ENCODE measurements around the gene COL25A1.

The COL25A1 gene

DNA sequence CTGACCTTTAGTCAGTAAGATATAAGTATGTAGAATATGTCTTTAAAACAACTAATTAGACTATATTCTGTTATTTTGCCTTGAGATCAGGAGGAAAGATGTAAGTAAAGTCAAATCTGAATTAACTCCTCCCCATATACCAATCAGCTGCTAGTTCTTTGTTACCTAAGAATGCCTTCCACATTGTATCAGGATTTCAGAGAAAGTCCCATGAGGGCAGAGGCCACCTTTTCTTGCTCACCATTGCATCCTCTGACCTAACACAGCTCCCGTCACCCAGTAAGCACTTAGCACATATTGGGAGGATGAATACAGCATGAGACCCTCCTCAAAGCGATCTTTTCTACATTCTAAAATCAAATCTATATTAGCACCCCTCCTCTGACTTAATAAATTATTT, 87.0 kb downstream of the COL25A1 start:
- no peak overlapping the region for H3K27ac ChIP-seq
- TF ChIP-seq, protein P1, sequence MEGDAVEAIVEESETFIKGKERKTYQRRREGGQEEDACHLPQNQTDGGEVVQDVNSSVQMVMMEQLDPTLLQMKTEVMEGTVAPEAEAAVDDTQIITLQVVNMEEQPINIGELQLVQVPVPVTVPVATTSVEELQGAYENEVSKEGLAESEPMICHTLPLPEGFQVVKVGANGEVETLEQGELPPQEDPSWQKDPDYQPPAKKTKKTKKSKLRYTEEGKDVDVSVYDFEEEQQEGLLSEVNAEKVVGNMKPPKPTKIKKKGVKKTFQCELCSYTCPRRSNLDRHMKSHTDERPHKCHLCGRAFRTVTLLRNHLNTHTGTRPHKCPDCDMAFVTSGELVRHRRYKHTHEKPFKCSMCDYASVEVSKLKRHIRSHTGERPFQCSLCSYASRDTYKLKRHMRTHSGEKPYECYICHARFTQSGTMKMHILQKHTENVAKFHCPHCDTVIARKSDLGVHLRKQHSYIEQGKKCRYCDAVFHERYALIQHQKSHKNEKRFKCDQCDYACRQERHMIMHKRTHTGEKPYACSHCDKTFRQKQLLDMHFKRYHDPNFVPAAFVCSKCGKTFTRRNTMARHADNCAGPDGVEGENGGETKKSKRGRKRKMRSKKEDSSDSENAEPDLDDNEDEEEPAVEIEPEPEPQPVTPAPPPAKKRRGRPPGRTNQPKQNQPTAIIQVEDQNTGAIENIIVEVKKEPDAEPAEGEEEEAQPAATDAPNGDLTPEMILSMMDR (conservative IDR thresholded peaks at IDR 0.05), result no peak

DNA sequence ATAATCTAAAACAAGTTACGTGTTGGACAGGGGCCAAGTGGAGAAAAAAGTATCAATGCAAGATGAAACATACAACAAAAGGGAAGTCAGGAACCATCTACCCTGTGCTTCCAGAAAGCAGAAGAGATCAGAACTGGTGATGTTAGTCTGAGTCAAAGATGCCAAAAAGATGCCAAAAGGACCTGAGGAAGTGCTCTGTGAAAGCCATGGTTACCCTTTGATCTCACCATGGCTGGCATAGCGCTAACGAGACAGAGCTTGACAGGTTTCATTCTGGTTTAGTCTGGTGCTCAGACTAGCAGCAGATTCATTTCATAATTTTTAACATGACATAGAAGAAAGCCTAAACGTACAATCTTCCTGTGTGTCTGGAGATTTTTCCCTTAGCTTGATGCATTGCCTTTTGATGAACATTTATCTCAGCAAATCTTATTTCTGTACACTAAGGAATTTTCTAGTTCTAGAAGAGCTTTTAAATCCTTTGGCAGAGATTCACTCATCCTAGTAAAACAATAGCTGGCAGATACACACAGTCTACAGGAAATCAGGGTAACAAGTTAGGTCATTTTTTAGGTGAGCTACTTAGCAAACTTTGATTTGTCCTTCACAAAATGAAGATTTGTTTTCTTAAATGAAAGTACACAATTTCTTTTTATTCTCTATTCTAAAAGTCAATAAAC, 87.7 kb downstream of the COL25A1 start:
- no peak overlapping the region for H3K27ac ChIP-seq

GRCh38 chr4:109213056-109213455, 89.4 kb downstream of the COL25A1 start:
- TF ChIP-seq, protein P1 (conservative IDR thresholded peaks at IDR 0.05), result no peak
- no peak for TF ChIP-seq ZFX (IDR thresholded peaks at IDR 0.05)
- no peak overlapping the region for H3K27ac ChIP-seq

More for the DNA sequence above, 87.7 kb downstream of the COL25A1 start:
- no peak for TF ChIP-seq ZFX (IDR thresholded peaks at IDR 0.05)
- TF ChIP-seq, protein P1 (conservative IDR thresholded peaks at IDR 0.05), result no peak

DNA sequence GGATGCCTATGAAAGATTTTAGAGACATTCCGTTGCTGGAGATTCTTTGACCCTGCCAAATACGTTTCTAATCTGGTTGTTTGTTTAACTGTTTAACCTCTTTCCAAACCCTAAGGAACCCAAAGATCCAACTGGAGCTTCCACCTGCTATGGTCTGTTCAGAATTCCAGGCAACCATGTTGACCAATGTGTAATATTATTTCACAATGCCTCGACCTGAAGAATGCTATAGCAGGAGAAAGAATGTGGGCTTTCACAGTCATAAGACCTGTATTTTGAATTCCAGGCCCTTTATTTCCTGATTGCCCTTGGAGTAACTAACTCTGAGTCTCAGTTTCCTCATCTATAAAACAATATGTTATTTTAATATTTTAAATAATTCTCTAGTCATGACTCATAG, 90.8 kb downstream of the COL25A1 start:
- TF ChIP-seq ZFX (IDR thresholded peaks at IDR 0.05), result no peak
- TF ChIP-seq, protein P1 (conservative IDR thresholded peaks at IDR 0.05), result no peak
- H3K27ac ChIP-seq, result no peak overlapping the region

GRCh38 chr4:109209647-109210046, 92.8 kb downstream of the COL25A1 start:
- TF ChIP-seq, protein P1 (conservative IDR thresholded peaks at IDR 0.05), result no peak
- TF ChIP-seq ZFX (IDR thresholded peaks at IDR 0.05), result no peak
- H3K27ac ChIP-seq, result no peak overlapping the region

DNA sequence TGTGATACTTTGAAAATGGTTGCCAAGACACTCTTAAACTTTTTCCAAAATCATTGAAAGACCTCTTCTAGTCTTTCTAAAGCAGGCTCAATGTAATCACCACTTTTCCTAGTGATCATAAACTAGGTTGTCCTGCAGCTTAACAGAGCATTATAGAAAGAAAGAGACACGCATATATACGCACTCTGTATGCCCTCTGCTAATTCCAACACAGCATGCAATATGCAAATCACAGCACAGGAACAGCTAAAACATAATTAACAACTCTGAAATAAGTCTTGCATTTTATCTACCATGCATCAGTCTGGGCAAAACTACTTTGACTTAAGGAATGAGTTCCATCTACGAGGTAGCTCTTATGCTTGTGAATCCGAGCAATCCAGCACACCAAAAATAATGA, 94.6 kb downstream of the COL25A1 start:
- H3K27ac ChIP-seq, result no peak overlapping the region
- no peak for TF ChIP-seq ZFX (IDR thresholded peaks at IDR 0.05)
- TF ChIP-seq, protein P1 (conservative IDR thresholded peaks at IDR 0.05), result no peak

GRCh38 chr4:109207061-109207460, 95.4 kb downstream of the COL25A1 start:
- TF ChIP-seq, protein P1 (conservative IDR thresholded peaks at IDR 0.05), result no peak
- no peak for TF ChIP-seq ZFX (IDR thresholded peaks at IDR 0.05)
- no peak overlapping the region for H3K27ac ChIP-seq
